ENCODE measurements around the gene LANCL1.

Gene LANCL1

GRCh38 chr2:210389856-210390255 is 86.7 kb downstream of the LANCL1 start:
- no peak for DNase-seq (ENCODE audit: low spot score)

GRCh38 chr2:210388148-210388547 is 88.4 kb downstream of the LANCL1 start:
- DNase-seq (ENCODE audit: low spot score), result no peak

GRCh38 chr2:210387074-210387473 is 89.5 kb downstream of the LANCL1 start:
- no peak for DNase-seq (ENCODE audit: low spot score)
